Breast epithelium (tissue), 4 donors: Measurements from ENCODE around the gene PRIM1. TPM values are rescaled to one million over a fixed set of nuclear protein-coding genes. Genes with fewer than 3 reads are reported as not detected.
A peak's percentile ranks its signal among the peaks of the same experiment; 100 is the strongest.

Source experiments
- DNase-seq, 2 donors: peaks; one replicate each; pipeline ENCODE4 v3.0.0-alpha.2; 2019; ENCODE audit warnings: low spot score in 2 of 2
- H3K27ac ChIP-seq, 2 donors: fragments of 200-600 bp; sonication (generic) in 1 of 2; one replicate each; pipeline ENCODE4 v1.5.1; 2016 to 2019; ENCODE audit warnings: mild to moderate bottlenecking in 1 of 2
- H3K27me3 ChIP-seq, 2 donors: fragments of 200-600 bp; sonication (generic) in 1 of 2; one replicate each; pipeline versions ENCODE4 v1.5.1 to v1.6.0; 2017 to 2019; ENCODE audit warnings: control low read depth in 1 of 2, mild to moderate bottlenecking in 1 of 2
- H3K36me3 ChIP-seq: fragments of 200-600 bp; one replicate; pipeline ENCODE4 v1.5.1; 2019
- H3K4me1 ChIP-seq, 2 donors: fragments of 200-600 bp; sonication (generic); one replicate each; pipeline ENCODE4 v1.5.1; 2016 to 2019; ENCODE audit warnings: control low read depth in 1 of 2
- H3K4me3 ChIP-seq, 3 donors: fragments of 200-600 bp; sonication (generic); 1 replicate in 2 of 3; 2 replicates in 1 of 3; pipeline ENCODE4 v1.5.1; 2016 to 2019; ENCODE audit warnings: mild to moderate bottlenecking in 3 of 3, moderate library complexity in 2 of 3
- H3K9me3 ChIP-seq, 2 donors: fragments of 200-600 bp; sonication (generic) in 1 of 2; one replicate each; pipeline ENCODE4 v1.5.1; 2016 to 2019; ENCODE audit warnings: control low read depth in 1 of 2
- CTCF ChIP-seq, 3 donors: fragments of 450-650 bp; IDR thresholded peaks; one replicate each; pipeline ENCODE4 v1.5.1; 2016 to 2017; ENCODE audit warnings: antibody characterized with exemption in 3 of 3, mild to moderate bottlenecking in 3 of 3, moderate library complexity in 3 of 3
- POLR2A ChIP-seq: fragments of 450-650 bp; IDR thresholded peaks from one replicate; pipeline ENCODE4 v1.6.1; 2016; ENCODE audit warnings: antibody characterized with exemption, mild to moderate bottlenecking, moderate library complexity
- POLR2AphosphoS5 ChIP-seq, 3 donors: sonication (generic); formaldehyde crosslinking; IDR thresholded peaks; one replicate each; pipeline ENCODE4 v1.6.1; 2017; ENCODE audit warnings: antibody characterized with exemption in 3 of 3
- intact Hi-C: fragments of 100-400 bp; cut with DNase I; formaldehyde crosslinking; loops from one replicate; pipeline ENCODE4 v1.15.1; 2023; ENCODE audit warnings: low total_unique reads
- total RNA-seq, 3 donors: library from RNA; depleted of rRNA; stranded (reverse); fragments of >200 nt; gene quantifications; one replicate each; pipeline ENCODE4 v1.1.0, GENCODE V29; 2016

PRIM1 gene
- total RNA-seq, 3 donors from 2014 or later: 7.9 to 13.0 (median 8.3) TPM

GRCh38 chr12:56723889-56724700 lies 28.0 kb downstream of the PRIM1 start:
- peak overlapping the region; percentile 97 to 98 for H3K27ac ChIP-seq
- peak; percentile 72 to 85 for DNase-seq
- no peaks in the 10 kb centered on the region for H3K27me3 ChIP-seq
- no peaks in the 10 kb centered on the region for H3K36me3 ChIP-seq
- H3K4me1 ChIP-seq: peaks cover 10 to 39% of the 10 kb centered on the region in 2 donors
- H3K9me3 ChIP-seq: no peaks in the 10 kb centered on the region
- peak overlapping the region; percentile 87 to 97 (median 94) for H3K4me3 ChIP-seq
- intact Hi-C loops: no loop called here
- TF ChIP-seq POLR2AphosphoS5 (IDR thresholded peaks at IDR 0.05) (peak; percentile 32 to 75 (median 71)), POLR2A (no peak)

- intact Hi-C loops: no loop called here
- Histone ChIP-seq H3K4me1 (peaks cover 10 to 42% of the 10 kb centered on the region in 2 donors), H3K27ac (peak overlapping the region; percentile 97 to 98)
Observed at GRCh38 chr12:56723352-56723751, 28.8 kb downstream of the PRIM1 start.

DNA sequence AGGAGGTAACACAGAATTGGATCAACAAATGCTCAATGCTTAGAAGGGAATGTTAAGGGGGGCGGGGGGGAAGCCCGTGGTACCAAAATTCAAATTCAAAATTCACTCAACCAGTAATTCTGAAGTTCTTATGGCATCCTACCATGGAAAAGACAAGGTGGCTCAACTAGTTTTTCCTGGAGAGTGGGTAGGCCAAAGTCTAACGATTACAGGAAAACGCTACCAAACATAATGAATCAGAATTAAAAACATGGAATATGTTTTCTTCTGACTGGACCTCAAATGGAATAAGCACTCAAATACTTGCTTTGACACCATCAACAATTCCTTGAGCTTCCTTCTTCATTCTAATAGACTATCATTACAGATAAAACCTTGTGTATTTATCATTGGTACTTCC lies 29.3 kb downstream of the PRIM1 start:
- Histone ChIP-seq H3K4me1 (peaks cover 10 to 42% of the 10 kb centered on the region in 2 donors), H3K36me3 (no peaks in the 10 kb centered on the region), H3K4me3 (peak overlapping the region in 2 of 3 donors; percentile 87 to 97), H3K27me3 (no peaks in the 10 kb centered on the region), H3K9me3 (no peaks in the 10 kb centered on the region), H3K27ac (peak overlapping the region; percentile 74 to 97)
- intact Hi-C loops: no loop called here
- no peak for DNase-seq
- no peak for TF ChIP-seq CTCF (IDR thresholded peaks at IDR 0.05)
- TF ChIP-seq POLR2AphosphoS5 (IDR thresholded peaks at IDR 0.05): no peak
- no peak for TF ChIP-seq POLR2A

More at GRCh38 chr12:56723352-56723751, 28.8 kb downstream of the PRIM1 start:
- H3K4me3 ChIP-seq: peak overlapping the region; percentile 87 to 97 (median 94)
- H3K27me3 ChIP-seq: no peaks in the 10 kb centered on the region
- no peaks in the 10 kb centered on the region for H3K9me3 ChIP-seq
- no peaks in the 10 kb centered on the region for H3K36me3 ChIP-seq
- TF ChIP-seq POLR2AphosphoS5 (IDR thresholded peaks at IDR 0.05) (no peak), CTCF (IDR thresholded peaks at IDR 0.05) (no peak), POLR2A (no peak)
- DNase-seq: no peak

GRCh38 chr12:56721721-56722120 lies 30.4 kb downstream of the PRIM1 start:
- H3K27ac ChIP-seq: peak overlapping the region; percentile 74 to 97
- no peak for DNase-seq
- peak overlapping the region in 2 of 3 donors; percentile 29 to 97 for H3K4me3 ChIP-seq
- H3K9me3 ChIP-seq: no peaks in the 10 kb centered on the region
- TF ChIP-seq CTCF (IDR thresholded peaks at IDR 0.05) (no peak), POLR2A (no peak), POLR2AphosphoS5 (IDR thresholded peaks at IDR 0.05) (no peak)
- intact Hi-C loops: no loop called here
- no peaks in the 10 kb centered on the region for H3K27me3 ChIP-seq
- peaks cover 10 to 42% of the 10 kb centered on the region in 2 donors for H3K4me1 ChIP-seq
- H3K36me3 ChIP-seq: no peaks in the 10 kb centered on the region

DNA sequence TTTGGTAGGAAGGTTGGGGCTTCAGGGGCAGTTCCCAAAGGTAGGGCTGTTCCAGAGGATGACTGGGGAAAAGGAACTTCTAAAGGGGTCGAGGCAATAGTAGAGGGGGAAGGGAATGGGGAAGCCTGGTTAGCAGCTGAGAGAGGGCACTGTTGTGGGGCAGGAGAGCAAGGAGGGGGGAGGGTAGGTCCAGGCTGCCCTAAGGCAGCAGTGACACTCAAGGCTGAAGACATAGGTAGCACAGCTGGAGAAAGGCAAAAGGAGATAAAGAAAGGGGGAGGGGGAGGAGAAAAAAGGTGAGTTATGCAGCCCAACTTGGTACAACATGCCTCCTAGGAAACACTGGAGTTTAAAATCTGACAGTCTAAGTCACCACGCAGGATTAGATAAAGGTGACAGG lies 30.9 kb downstream of the PRIM1 start:
- H3K27ac ChIP-seq: peak overlapping the region; percentile 74 to 97
- no peak for DNase-seq
- no peaks in the 10 kb centered on the region for H3K36me3 ChIP-seq
- TF ChIP-seq CTCF (IDR thresholded peaks at IDR 0.05) (no peak), POLR2AphosphoS5 (IDR thresholded peaks at IDR 0.05) (no peak), POLR2A (no peak)
- H3K4me1 ChIP-seq: peaks cover 10 to 42% of the 10 kb centered on the region in 2 donors
- intact Hi-C loops: no loop called here
- H3K9me3 ChIP-seq: no peaks in the 10 kb centered on the region
- H3K4me3 ChIP-seq: peak overlapping the region in 1 of 3 donors; percentile 97
- no peaks in the 10 kb centered on the region for H3K27me3 ChIP-seq
